ENCODE results near the gene MBP. TPM values are rescaled to one million over a fixed set of nuclear protein-coding genes. Genes with fewer than 3 reads are reported as not detected.

Gene MBP
- polyA plus RNA-seq, 1 experiment: 2.1 TPM

DNA sequence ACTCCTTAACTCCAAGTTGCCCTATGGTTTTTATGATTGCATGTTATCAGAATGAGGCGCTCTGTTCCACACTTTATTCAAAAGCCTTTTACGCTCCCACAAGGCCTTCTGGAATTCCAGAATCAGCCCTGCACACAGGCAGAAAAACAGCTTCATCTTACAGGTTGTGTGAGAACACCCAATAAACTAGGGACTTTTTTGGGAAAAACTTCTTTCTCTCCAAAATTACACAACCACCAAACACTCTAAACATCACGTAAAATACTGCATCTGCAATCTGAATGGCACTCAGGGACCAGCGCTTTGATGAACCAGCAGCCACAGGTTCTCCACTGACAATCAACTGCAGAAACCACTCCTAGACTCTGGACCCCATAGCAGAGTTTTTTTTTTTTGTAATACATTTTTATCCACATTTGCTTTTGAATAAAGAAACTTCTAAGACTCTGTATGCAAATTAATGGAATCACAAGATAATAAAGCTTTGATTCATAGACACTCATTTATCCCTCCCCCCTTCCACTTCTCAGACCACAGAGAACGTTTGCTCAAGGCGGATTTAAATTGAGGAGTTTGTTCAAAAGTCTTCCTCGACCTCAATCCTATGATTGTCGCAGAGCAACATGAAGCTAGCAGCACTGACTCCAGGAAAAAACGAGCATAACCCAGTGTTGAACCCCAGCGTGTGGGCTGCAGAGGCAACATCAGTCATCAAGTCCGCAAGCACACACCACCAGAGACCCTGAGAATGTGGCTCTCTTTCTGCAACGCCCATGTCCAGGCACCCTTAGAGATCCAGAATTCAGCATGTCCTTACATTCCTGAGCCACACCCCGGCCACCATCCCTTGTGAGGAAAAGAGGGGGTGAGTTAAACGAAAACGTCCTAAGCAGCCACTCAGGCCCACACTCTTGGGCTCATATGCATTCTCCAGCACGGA, 116.5 kb downstream of the MBP start:
- TF ChIP-seq, protein P1, sequence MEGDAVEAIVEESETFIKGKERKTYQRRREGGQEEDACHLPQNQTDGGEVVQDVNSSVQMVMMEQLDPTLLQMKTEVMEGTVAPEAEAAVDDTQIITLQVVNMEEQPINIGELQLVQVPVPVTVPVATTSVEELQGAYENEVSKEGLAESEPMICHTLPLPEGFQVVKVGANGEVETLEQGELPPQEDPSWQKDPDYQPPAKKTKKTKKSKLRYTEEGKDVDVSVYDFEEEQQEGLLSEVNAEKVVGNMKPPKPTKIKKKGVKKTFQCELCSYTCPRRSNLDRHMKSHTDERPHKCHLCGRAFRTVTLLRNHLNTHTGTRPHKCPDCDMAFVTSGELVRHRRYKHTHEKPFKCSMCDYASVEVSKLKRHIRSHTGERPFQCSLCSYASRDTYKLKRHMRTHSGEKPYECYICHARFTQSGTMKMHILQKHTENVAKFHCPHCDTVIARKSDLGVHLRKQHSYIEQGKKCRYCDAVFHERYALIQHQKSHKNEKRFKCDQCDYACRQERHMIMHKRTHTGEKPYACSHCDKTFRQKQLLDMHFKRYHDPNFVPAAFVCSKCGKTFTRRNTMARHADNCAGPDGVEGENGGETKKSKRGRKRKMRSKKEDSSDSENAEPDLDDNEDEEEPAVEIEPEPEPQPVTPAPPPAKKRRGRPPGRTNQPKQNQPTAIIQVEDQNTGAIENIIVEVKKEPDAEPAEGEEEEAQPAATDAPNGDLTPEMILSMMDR (IDR thresholded peaks at IDR 0.05; ENCODE audit: insufficient read depth, low read depth, low read length): no peak
- Histone ChIP-seq H3K4me3 (ENCODE audit: low read depth, low read length) (no peak overlapping the region), H3K36me3 (ENCODE audit: control insufficient read depth, insufficient read depth, low read length) (no peaks in the 10 kb centered on the region), H3K27me3 (ENCODE audit: control insufficient read depth, insufficient read depth, low read length) (0 out of 2 replicates have a peak, but pooled peaks cover 3% of the 10 kb centered on the region)
- ChIA-PET POLR2A (no interaction called here), CTCF (interaction anchor here (0.6 to 1.5 kb wide), 2 partner anchors 69 to 196 kb away, joined by 4 to 9 read pairs; no protein-coding TSS in a partner anchor)
- no peak for DNase-seq (ENCODE audit: low read depth)

DNA sequence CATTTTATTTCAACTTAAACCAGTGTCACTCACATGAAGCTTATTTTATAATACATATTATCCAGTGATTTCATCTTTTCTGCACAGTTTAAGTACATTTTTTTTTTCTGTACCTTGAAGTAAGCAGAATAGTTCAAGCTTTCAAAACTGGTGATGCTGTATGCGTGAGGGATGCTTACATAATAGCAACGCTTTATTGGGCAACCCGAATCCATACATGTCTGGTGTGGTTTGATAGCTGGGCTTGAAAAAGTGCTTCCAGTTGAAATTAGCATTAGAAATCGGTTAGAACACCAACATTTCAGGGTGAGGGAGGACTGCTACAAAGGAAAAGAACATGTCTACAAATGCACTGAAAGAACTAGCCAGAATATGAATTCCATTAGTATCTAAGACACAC, 117.4 kb downstream of the MBP start:
- no peak for DNase-seq (ENCODE audit: low read depth)
- Histone ChIP-seq H3K4me3 (ENCODE audit: low read depth, low read length) (no peak overlapping the region), H3K36me3 (ENCODE audit: control insufficient read depth, insufficient read depth, low read length) (no peaks in the 10 kb centered on the region), H3K27me3 (ENCODE audit: control insufficient read depth, insufficient read depth, low read length) (0 out of 2 replicates have a peak, but pooled peaks cover 3% of the 10 kb centered on the region)
- ChIA-PET POLR2A (no interaction called here), CTCF (interaction anchor here (0.7 to 3.5 kb wide), 5 partner anchors 15 to 197 kb away, joined by 3 to 15 read pairs (median 4); no protein-coding TSS in a partner anchor)
- TF ChIP-seq, protein P1 (IDR thresholded peaks at IDR 0.05; ENCODE audit: insufficient read depth, low read depth, low read length): no peak

DNA sequence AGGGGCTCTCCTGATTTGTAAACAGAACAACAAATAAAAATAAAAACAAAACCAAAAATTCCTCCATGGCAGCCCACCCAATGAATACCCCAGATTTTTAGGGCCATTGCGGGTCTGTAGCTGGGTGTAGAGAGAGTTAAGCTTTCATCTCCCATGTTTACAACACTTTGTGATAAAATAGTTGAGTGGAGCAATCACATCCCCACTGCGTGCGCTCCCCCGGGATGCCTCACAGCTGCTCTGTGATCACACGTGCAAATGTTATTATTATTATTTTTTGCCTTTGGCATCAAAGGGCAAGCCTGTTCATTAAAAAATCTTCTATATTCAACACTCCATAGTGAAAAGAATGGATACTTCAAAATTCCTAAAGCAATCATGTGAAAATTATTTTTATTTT, 118.0 kb downstream of the MBP start:
- DNase-seq (ENCODE audit: low read depth): no peak
- H3K27me3 ChIP-seq (ENCODE audit: control insufficient read depth, insufficient read depth, low read length): 0 out of 2 replicates have a peak, but pooled peaks cover 3% of the 10 kb centered on the region
- H3K36me3 ChIP-seq (ENCODE audit: control insufficient read depth, insufficient read depth, low read length): no peaks in the 10 kb centered on the region
- H3K4me3 ChIP-seq (ENCODE audit: low read depth, low read length): no peak overlapping the region
- TF ChIP-seq, protein P1 (IDR thresholded peaks at IDR 0.05; ENCODE audit: insufficient read depth, low read depth, low read length): no peak
- POLR2A ChIA-PET: no interaction called here
- CTCF ChIA-PET: interaction anchor here (0.7 to 3.5 kb wide), 5 partner anchors 14 to 41 kb away, joined by 3 to 15 read pairs (median 4); no protein-coding TSS in a partner anchor

DNA sequence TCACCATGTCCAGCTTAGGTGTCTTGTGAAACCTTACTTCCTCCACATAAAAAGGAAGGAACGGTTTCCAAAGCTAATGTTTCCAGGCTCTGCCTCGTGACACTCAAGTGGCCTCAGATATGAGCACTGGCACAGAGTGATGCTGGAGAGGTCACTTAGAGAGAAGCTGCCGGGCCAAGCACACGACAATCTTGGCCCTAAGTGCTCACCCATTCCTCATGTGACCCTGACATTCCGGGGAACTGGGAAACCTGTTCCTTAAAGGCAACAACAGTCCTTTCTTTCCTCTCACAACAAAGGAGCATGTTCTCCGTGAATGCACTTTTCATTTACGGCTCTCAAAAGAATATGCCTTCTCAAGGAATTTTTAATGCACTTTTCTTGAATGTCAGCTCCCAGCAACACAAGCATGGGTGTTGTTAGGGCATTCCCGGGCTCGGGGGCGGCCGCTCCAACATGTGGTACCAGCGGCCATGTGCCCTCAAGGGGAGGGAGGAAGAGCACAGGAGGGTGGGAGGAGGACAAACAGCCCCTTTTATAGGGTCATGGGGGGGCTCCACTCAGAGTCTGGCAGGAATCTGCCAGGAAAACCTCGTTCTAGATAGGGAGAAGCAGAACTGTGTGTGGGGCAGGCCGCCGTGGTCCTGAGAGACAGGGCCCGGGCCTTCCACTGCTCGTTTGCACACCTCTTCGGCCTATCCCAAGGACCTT, 118.6 kb downstream of the MBP start:
- H3K27me3 ChIP-seq (ENCODE audit: control insufficient read depth, insufficient read depth, low read length): 0 out of 2 replicates have a peak, but pooled peaks cover 3% of the 10 kb centered on the region
- ChIA-PET CTCF (interaction anchor here (0.7 to 3.5 kb wide), 4 partner anchors 13 to 41 kb away, joined by 3 to 15 read pairs (median 4); no protein-coding TSS in a partner anchor), POLR2A (no interaction called here)
- no peak for DNase-seq (ENCODE audit: low read depth)
- TF ChIP-seq, protein P1 (IDR thresholded peaks at IDR 0.05; ENCODE audit: insufficient read depth, low read depth, low read length): no peak
- no peaks in the 10 kb centered on the region for H3K36me3 ChIP-seq (ENCODE audit: control insufficient read depth, insufficient read depth, low read length)
- no peak overlapping the region for H3K4me3 ChIP-seq (ENCODE audit: low read depth, low read length)

Measured in BJ (cell line).